Skin of body (tissue), 2 donors: ENCODE data around the gene PRMT6. TPM values are rescaled to one million over a fixed set of nuclear protein-coding genes. Genes with fewer than 3 reads are reported as not detected.
A peak's percentile ranks its signal among the peaks of the same experiment; 100 is the strongest.
"Not testable (repeated sequence)": the region's sequence is repeated elsewhere in the genome, so short reads cannot be mapped to it uniquely, and the experiment has no call there.

Experiments
- DNase-seq: peaks from one replicate; lab custom pipeline; 2025; lab: John Stamatoyannopoulos, UW
- total RNA-seq: library from RNA; depleted of rRNA; stranded (reverse); fragments of >200 nt; gene quantifications from one replicate; pipeline ENCODE4 v1.2.3, GENCODE V29; 2014

The PRMT6 gene
- total RNA-seq: 11.8 TPM

- DNase-seq: peak; percentile 73
Measured at GRCh38 chr1:107056426-107057196, at the start of gene PRMT6. Gene PRMT6, plus strand, starts transcription at chr1:107056674. Its CDS starts 42 bp downstream, at chr1:107056716.

DNA sequence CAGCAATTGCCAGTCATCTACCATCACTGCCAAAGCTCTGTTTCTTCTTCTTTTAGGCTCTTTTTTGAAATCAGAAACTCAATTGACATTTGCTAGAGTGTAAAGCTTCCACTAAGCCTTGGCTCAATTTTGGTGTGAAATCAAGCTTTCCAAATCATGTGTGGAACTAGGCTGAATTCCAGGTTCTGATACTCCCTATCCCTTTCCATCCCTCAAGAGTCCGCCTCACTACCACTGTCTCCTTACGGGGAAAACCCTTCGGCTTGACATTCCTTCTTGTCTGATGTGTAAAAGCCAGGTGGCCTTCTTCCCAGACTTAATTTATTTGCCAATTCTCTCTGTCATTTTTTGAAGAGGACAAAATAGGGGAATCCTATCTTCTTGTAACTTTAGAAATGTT lies 47.2 kb upstream of the PRMT6 start:
- peak; percentile 73 for DNase-seq

DNA sequence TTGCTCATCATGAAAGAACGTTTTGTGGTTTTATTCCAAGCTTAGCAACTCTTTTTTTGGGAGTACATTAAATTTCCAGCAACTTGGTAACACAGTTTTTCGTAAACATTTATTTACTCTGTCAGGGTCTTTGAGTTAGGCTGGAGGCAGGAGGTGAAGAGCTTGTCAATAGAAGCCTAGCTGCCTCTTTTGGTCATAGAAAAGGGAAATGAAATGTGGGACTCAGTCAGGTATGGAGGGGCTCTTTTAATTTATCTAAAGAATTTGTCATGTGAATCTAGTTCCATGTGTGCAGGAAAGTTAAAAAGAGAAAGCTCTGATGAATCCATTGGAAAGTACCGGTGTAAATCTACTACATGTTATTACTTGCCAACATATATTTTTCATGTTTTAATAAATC lies 45.9 kb upstream of the PRMT6 start:
- no peak for DNase-seq

GRCh38 chr1:107016376-107016978 lies 40.0 kb upstream of the PRMT6 start:
- DNase-seq: no peak

- DNase-seq: no peak
Measured at GRCh38 chr1:107018445-107018844, 38.0 kb upstream of the PRMT6 start.

DNA sequence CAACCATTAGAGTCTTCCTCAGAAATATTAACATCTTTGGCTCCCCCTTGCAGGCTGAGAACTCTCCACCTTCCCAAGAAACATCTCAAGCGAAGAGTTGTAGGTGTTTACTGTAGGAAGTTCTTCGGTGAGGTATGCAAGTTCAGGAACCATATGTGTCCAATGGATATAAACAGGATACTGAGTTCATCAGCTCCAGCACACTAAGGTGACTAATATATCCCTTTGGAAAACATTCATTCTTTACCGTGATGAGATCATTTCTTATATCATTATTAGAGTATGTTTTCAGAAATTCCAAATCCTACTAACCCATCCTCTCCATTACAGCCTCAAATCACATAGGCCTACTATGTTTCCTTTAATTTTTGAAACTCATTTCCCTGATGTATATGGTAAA lies 37.3 kb upstream of the PRMT6 start:
- no peak for DNase-seq

GRCh38 chr1:107038874-107039273 lies 17.6 kb upstream of the PRMT6 start:
- DNase-seq: not testable (repeated sequence)

- DNase-seq: not testable (repeated sequence)
Measured at GRCh38 chr1:107044310-107045220, 11.9 kb upstream of the PRMT6 start.

GRCh38 chr1:107047602-107048001 lies 8.9 kb upstream of the PRMT6 start:
- no peak for DNase-seq

DNA sequence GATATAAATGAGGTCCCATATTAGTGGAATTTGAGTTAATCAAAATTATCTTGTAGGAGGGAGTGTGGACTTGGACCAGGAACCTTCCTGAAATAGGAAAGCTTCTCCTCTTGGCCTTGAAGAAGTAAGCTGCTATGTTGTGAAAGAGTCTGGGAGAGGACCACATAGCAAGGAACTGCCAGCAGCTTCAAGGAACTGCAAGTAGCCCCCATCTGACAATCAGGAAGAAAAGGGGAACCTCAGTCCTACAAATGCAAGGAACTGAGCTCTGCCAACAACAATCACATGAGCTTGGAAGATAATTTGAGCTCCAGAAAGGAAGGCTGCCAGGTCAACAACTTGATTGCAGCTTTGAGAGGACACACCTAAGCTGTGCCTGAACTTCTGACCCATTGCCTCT lies 8.2 kb upstream of the PRMT6 start:
- no peak for DNase-seq

- no peak for DNase-seq
Measured at GRCh38 chr1:107051266-107051665, 5.2 kb upstream of the PRMT6 start.

DNA sequence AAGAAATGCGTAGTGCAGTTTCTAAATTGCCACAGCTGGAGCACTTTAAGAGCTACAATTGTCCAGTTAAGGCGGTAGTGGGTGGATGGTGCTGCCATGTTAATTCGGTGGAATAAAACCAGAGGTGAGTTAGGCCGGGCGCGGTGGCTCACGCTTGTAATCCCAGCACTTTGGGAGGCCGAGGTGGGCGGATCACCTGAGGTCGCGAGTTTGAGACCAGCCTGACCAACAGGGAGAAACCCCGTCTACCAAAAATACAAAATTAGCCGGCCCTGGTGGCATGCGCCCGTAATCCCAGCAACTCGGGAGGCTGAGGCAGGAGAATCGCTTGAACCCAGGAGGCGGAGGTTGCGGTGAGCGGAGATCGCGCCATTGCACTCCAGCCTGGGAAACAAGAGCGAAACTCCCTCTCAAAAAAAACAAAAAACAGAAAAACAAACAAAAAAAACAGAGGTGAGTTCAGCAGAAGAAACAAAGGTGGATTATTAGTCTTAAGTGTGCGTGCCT lies 502 bp upstream of the PRMT6 start:
- not testable (repeated sequence) for DNase-seq

DNA sequence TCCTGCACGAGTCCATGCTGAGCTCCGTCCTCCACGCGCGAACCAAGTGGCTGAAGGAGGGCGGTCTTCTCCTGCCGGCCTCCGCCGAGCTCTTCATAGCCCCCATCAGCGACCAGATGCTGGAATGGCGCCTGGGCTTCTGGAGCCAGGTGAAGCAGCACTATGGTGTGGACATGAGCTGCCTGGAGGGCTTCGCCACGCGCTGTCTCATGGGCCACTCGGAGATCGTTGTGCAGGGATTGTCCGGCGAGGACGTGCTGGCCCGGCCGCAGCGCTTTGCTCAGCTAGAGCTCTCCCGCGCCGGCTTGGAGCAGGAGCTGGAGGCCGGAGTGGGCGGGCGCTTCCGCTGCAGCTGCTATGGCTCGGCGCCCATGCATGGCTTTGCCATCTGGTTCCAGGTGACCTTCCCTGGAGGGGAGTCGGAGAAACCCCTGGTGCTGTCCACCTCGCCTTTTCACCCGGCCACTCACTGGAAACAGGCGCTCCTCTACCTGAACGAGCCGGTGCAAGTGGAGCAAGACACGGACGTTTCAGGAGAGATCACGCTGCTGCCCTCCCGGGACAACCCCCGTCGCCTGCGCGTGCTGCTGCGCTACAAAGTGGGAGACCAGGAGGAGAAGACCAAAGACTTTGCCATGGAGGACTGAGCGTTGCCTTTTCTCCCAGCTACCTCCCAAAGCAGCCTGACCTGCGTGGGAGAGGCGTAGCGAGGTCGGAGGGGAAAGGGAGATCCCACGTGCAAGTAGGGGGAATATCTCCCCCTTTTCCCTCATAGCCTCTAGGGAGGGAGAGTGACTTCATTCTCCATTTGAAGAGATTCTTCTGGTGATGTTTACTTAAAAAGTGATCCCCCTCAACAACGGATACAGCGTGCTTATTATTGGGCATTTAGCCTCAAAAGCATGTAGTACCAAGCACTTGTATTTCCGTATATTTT lies 991 bp downstream of the PRMT6 start:
- DNase-seq: peak; percentile 24

- no peak for DNase-seq
Measured at GRCh38 chr1:107058245-107059032, 2.0 kb downstream of the PRMT6 start.

GRCh38 chr1:107061886-107062285 lies 5.4 kb downstream of the PRMT6 start:
- DNase-seq: no peak

DNA sequence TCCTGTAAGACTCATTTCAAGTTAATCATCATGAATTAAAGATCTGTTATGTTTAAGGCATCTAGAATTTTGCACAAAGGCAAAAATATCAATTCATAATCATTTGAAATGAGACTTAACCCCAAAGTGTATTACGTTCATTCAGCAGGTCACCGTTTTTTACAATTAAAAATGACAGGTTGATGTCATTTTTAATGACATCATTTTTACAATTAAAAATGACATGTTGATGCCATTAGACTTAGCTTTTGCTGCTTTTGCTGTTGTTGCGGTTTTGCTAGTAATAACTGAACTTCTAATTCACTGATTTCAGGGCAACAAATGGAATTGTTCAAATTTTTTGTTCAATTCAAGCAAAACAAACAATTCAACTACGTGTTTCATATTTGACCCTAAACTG lies 17.0 kb downstream of the PRMT6 start:
- DNase-seq: no peak

DNA sequence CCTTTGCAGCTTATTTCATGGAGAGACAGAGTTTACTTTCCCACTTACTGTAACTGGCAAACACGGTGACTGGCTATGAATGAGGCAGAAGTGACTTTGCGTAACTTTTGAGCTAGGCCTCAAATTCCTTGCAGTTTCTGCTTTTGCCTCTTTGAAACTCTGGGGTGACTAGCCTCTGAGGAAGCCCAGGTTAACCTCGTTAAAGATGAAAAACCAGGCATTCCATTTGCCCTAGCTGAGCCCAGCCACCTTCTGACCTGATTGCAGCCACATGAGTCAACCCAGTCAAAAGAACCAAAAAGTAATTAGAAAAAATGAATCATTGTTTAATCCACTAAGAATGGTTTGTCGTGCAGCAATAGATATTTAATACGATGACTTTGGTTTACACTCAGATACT lies 20.4 kb downstream of the PRMT6 start:
- no peak for DNase-seq

GRCh38 chr1:107079249-107079648 lies 22.8 kb downstream of the PRMT6 start:
- DNase-seq: no peak

GRCh38 chr1:107081102-107081501 lies 24.6 kb downstream of the PRMT6 start:
- DNase-seq: no peak

DNA sequence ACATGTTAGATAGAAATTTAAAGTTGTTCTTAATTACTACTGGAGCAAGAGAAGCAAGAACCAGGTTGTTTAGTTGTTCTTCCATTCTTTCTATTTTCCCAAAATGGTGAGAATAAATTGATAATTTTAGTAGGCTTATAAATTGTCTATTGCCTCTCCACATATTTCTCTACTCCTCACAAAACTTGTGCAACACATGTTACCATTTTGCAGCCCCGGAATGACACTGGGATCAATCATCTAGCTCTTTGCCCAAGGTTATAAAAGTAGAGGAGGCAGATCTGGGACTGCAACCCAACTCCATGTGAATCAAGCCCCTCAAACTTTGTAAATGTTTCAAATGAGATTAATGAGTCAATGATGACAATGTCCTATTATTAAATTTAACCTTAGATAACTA lies 34.9 kb downstream of the PRMT6 start:
- no peak for DNase-seq
